Fibroblast of skin of right quadriceps (primary cell): ENCODE measurements around the gene SCN1A.

ENCODE experiments used
- DNase-seq: peaks from one replicate; pipeline ENCODE4 v3.0.0-alpha.2; 2013

Gene SCN1A

GRCh38 chr2:165961818-165962217, 166.0 kb downstream of the SCN1A start:
- DNase-seq: no peak

DNA sequence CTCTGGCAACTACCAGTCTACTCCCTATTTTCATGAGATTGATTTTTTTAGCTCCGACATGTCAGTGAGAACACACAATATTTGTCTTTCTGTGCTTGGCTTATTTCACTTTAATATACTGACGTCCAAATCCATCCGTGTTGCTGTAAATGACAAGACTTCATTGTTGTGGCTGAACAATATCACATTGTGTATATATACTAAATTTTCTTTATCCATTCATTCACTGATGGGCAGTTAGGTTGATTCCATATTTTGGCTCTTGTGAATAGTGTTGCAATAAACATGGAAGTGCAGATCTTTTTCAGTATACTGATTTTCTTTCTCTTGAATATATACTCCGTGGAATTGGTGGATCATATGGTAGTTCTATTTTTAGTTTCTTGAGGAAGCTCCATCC, 168.4 kb downstream of the SCN1A start:
- DNase-seq: no peak

- DNase-seq: no peak
Measured at GRCh38 chr2:165958313-165958960, 169.4 kb downstream of the SCN1A start.

DNA sequence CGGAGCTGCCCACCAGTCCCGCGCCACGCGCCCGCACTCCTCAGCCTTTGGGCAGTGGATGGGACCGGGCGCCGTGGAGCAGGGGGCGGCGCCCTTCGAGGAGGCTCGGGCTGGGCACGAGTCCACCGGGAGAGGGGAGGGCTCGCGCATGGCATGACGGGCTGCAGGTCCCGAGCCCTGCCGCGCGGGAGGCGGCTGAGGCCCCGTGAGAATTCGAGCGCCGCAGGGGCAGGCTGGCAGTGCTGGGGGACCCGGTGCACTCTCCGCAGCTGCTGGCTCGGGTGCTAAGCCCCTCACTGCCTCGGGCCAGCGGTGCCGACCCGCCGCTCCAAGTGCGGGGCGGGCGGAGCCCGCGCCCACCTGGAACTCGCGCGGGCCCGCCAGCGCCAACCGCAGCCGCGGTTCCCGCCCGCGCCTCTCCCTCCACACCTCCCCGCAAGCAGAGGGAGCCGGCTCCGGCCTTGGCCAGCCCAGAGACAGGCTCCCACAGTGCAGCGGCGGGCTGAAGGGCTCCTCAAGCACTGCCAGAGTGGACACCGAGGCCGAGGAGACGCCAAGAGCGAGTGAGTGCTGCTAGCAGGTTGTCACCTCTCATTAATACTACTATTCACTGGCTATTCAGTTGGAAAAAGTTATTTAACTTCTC, 170.7 kb downstream of the SCN1A start:
- no peak for DNase-seq

- DNase-seq: peak; percentile 95
Measured at GRCh38 chr2:165953655-165954606, 173.9 kb downstream of the SCN1A start, which contains the start of gene TTC21B. Gene TTC21B (minus strand): TSS chr2:165953776. CDS start chr2:165953705, 71 bp downstream.

- DNase-seq: no peak
Measured at GRCh38 chr2:165953306-165953654, 174.5 kb downstream of the SCN1A start.

DNA sequence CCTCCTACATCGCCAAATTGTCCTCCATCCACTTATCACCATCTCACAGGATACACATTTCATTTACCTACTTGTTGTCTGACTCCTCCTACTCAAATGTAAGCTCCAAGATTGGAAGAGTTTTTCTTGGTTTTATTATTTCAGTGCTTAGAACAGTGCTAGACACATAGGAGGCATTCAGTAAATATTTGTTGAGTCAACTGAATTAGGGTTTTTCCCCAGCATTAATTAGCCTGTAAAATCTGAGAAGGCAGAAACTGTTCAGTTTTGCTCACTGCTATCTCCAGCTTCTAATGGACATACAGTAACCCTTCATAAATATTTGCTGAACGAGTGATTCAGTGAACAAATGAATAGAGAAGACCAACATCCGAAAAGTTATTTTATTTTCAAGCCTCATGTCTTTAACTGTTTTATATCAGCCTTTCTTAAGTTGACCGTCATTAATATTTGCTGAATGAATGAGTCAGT, 175.0 kb downstream of the SCN1A start:
- DNase-seq: no peak

GRCh38 chr2:165952085-165952484, 175.7 kb downstream of the SCN1A start:
- no peak for DNase-seq

DNA sequence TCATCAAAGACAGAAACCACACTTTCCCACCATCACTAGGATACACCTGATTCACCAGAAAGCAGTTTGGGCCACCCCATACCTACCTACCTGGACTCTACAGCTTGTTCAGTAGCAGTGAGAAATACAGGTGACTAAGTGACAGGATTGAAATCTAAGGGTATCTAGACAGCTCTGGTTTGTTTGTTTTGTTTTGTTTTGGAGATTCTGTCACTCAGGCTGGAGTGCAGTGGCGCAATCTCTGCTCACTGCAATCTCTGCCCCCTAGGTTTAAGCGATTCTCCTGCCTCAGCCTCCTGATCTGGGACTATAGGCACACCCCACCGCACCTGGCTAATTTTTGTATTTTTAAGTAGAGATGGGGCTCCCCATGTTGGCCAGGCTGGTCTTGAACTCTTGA, 177.4 kb downstream of the SCN1A start:
- no peak for DNase-seq

GRCh38 chr2:165941827-165942226, 186.0 kb downstream of the SCN1A start:
- no peak for DNase-seq

GRCh38 chr2:165938237-165938636, 189.6 kb downstream of the SCN1A start:
- DNase-seq: no peak
